MCF 10A (cell line): Measurements from ENCODE around the gene KRTAP5-6. TPM values are rescaled to one million over a fixed set of nuclear protein-coding genes. Genes with fewer than 3 reads are reported as not detected.

ENCODE experiments used
- BruUV-seq: library from RNA; stranded (reverse); fragments of 400-500 nt; replicated peaks from 2 replicates; lab custom pipeline; 2021; lab: Mats Ljungman, UMichigan
- CTCF ChIA-PET: fragments of 300-600 bp; sonication (Branson Sonifier 250); formaldehyde crosslinking; extraction: SDS; loops from one replicate; lab custom pipeline; 2021; ENCODE audit warnings: antibody characterized with exemption, inconsistent platforms; lab: Yijun Ruan, JAX
- POLR2A ChIA-PET: fragments of 300-600, 350-650 bp; sonication (Branson Sonifier 250); formaldehyde crosslinking; extraction: SDS; loops from one replicate; lab custom pipeline; 2020; ENCODE audit warnings: antibody characterized with exemption, inconsistent platforms; lab: Yijun Ruan, JAX
- DNase-seq: peaks from one replicate; pipeline ENCODE4 v3.0.0-alpha.2; 2018; ENCODE audit not compliant: unreplicated experiment
- H3K27ac Mint-ChIP-seq: one replicate; pipeline ENCODE4 v1.8.0; 2022; ENCODE audit warnings: mild to moderate bottlenecking, low read depth, mixed read lengths; ENCODE audit not compliant: unreplicated experiment
- H3K27me3 Mint-ChIP-seq: one replicate; pipeline ENCODE4 v1.8.0; 2022; ENCODE audit warnings: mixed read lengths; ENCODE audit not compliant: insufficient read depth, unreplicated experiment
- H3K36me3 Mint-ChIP-seq: one replicate; pipeline ENCODE4 v1.8.0; 2022; ENCODE audit warnings: mild to moderate bottlenecking, moderate library complexity, mixed read lengths; ENCODE audit not compliant: insufficient read depth, unreplicated experiment
- H3K4me1 Mint-ChIP-seq: one replicate; pipeline ENCODE4 v1.8.0; 2022; ENCODE audit warnings: mixed read lengths; ENCODE audit not compliant: insufficient read depth, unreplicated experiment
- H3K4me3 Mint-ChIP-seq: one replicate; pipeline ENCODE4 v1.8.0; 2022; ENCODE audit warnings: mild to moderate bottlenecking, moderate library complexity, mixed read lengths; ENCODE audit not compliant: unreplicated experiment
- H3K9me3 Mint-ChIP-seq: one replicate; pipeline ENCODE4 v1.8.0; 2022; ENCODE audit warnings: mixed read lengths; ENCODE audit not compliant: unreplicated experiment
- CTCF ChIP-seq: fragments of 200-600 bp; IDR thresholded peaks from one replicate; pipeline ENCODE4 v1.8.0; 2022; ENCODE audit warnings: antibody characterized with exemption, mild to moderate bottlenecking; ENCODE audit not compliant: unreplicated experiment
- intact Hi-C: fragments of 100-400 bp; cut with micrococcal nuclease; formaldehyde crosslinking; loops from 2 replicates; pipeline ENCODE4 v1.14.1; 2022
- total RNA-seq: library from RNA; stranded (reverse); gene quantifications from 2 replicates; pipeline ENCODE4 v1.2.3, GENCODE V29; 2022

Gene KRTAP5-6
- total RNA-seq, 1 experiment from 2014 or later: not detected

GRCh38 chr11:1653541-1654387 lies 43.2 kb upstream of the KRTAP5-6 start:
- Mint-ChIP-seq H3K27me3 (no peaks in the 10 kb centered on the region), H3K4me1 (peaks cover 4% of the 10 kb centered on the region), H3K4me3 (no peak overlapping the region), H3K36me3 (no peaks in the 10 kb centered on the region), H3K27ac (no peak overlapping the region), H3K9me3 (no peaks in the 10 kb centered on the region)
- intact Hi-C loops: loop anchor here (2.0 to 5.0 kb wide), 3 partner anchors 39 to 497 kb away; partner anchors contain the start of gene SYT8
- POLR2A ChIA-PET: interaction anchor here (0.6 to 1.7 kb wide), 3 partner anchors 109 to 348 kb away, joined by 3 to 9 read pairs (median 8); no protein-coding TSS in a partner anchor
- no TSS peak for BruUV-seq
- TF ChIP-seq CTCF: no peak
- CTCF ChIA-PET: interaction anchor here (0.6 to 10.0 kb wide), 32 partner anchors 13 to 1058 kb away, joined by 3 to 165 read pairs (median 4); partner anchors contain the start of genes H19 and SYT8
- DNase-seq: no peak

- no peak for TF ChIP-seq CTCF
- CTCF ChIA-PET: interaction anchor here (0.5 to 10.0 kb wide), 21 partner anchors 14 to 1059 kb away, joined by 3 to 165 read pairs (median 4); partner anchors contain the start of gene SYT8
- H3K27me3 Mint-ChIP-seq: peaks cover 4% of the 10 kb centered on the region
These were observed 42.4 kb upstream of the KRTAP5-6 start for GRCh38 chr11:1654388-1655167.

GRCh38 chr11:1655168-1656060 lies 41.6 kb upstream of the KRTAP5-6 start:
- no peak for DNase-seq
- H3K4me3 Mint-ChIP-seq: no peak overlapping the region
- H3K9me3 Mint-ChIP-seq: no peaks in the 10 kb centered on the region
- no peaks in the 10 kb centered on the region for H3K36me3 Mint-ChIP-seq
- ChIA-PET POLR2A (no interaction called here), CTCF (interaction anchor here (0.5 to 10.0 kb wide), 13 partner anchors 15 to 497 kb away, joined by 3 to 165 read pairs (median 7); partner anchors contain the start of gene SYT8)
- peak overlapping the region; percentile 42 for H3K27ac Mint-ChIP-seq
- TF ChIP-seq CTCF: no peak
- intact Hi-C loops: no loop called here
- peaks cover 4% of the 10 kb centered on the region for H3K4me1 Mint-ChIP-seq
- H3K27me3 Mint-ChIP-seq: peaks cover 12% of the 10 kb centered on the region
- BruUV-seq: no TSS peak

More at GRCh38 chr11:1654388-1655167, 42.4 kb upstream of the KRTAP5-6 start:
- no peak overlapping the region for H3K4me3 Mint-ChIP-seq
- POLR2A ChIA-PET: no interaction called here
- H3K4me1 Mint-ChIP-seq: peaks cover 4% of the 10 kb centered on the region
- H3K9me3 Mint-ChIP-seq: no peaks in the 10 kb centered on the region
- intact Hi-C loops: loop anchor here (5.0 kb wide), 1 partner anchor 38 kb away; no protein-coding TSS in a partner anchor
- BruUV-seq: no TSS peak
- no peak for DNase-seq
- H3K27ac Mint-ChIP-seq: no peak overlapping the region
- no peaks in the 10 kb centered on the region for H3K36me3 Mint-ChIP-seq
